ENCODE data around the gene SBSN. TPM values are rescaled to one million over a fixed set of nuclear protein-coding genes. Genes with fewer than 3 reads are reported as not detected.
"Not testable (repeated sequence)": the region's sequence is repeated elsewhere in the genome, so short reads cannot be mapped to it uniquely, and the experiment has no call there.

Gene SBSN
- total RNA-seq, 4 donors from 2014 or later, result not detected

- no peak for DNase-seq (ENCODE audit: extremely low spot score)
- 86% methylated on average over 3 of the region's 3 CpGs for WGBS
- H3K4me3 ChIP-seq, result no peak overlapping the region
- H3K36me3 ChIP-seq, result no peaks in the 10 kb centered on the region
- TF ChIP-seq POLR2A (IDR thresholded peaks at IDR 0.05; ENCODE audit: low read depth), result no peak
- no peak for TF ChIP-seq EP300 (IDR thresholded peaks at IDR 0.05)
- no peaks in the 10 kb centered on the region for H3K9me3 ChIP-seq
- H3K27ac ChIP-seq (replicated peaks in 1 of 4), result no peak overlapping the region
- peaks cover 0 to 38% (median 0%) of the 10 kb centered on the region in 4 donors for H3K27me3 ChIP-seq
- intact Hi-C loops (cut with DNase I), result no loop called here
- H3K4me1 ChIP-seq, result no peaks in the 10 kb centered on the region
These were observed 41.8 kb downstream of the SBSN start for GRCh38 chr19:35486268-35486708.

GRCh38 chr19:35484252-35485036 is 43.7 kb downstream of the SBSN start:
- TF ChIP-seq POLR2AphosphoS5 (IDR thresholded peaks at IDR 0.05) (no peak), POLR2A (IDR thresholded peaks at IDR 0.05; ENCODE audit: low read depth) (no peak), EP300 (IDR thresholded peaks at IDR 0.05) (no peak), CTCF (IDR thresholded peaks at IDR 0.05) (no peak)
- DNase-seq (ENCODE audit: extremely low spot score), result no peak
- Histone ChIP-seq H3K4me3 (no peak overlapping the region), H3K4me1 (no peaks in the 10 kb centered on the region), H3K27ac (replicated peaks in 1 of 4) (no peak overlapping the region), H3K9me3 (no peaks in the 10 kb centered on the region), H3K36me3 (no peaks in the 10 kb centered on the region), H3K27me3 (peaks cover 0 to 24% (median 0%) of the 10 kb centered on the region in 4 donors)
- intact Hi-C loops (cut with DNase I), result no loop called here
- 65% methylated on average over 7 of the region's 7 CpGs for WGBS

DNA sequence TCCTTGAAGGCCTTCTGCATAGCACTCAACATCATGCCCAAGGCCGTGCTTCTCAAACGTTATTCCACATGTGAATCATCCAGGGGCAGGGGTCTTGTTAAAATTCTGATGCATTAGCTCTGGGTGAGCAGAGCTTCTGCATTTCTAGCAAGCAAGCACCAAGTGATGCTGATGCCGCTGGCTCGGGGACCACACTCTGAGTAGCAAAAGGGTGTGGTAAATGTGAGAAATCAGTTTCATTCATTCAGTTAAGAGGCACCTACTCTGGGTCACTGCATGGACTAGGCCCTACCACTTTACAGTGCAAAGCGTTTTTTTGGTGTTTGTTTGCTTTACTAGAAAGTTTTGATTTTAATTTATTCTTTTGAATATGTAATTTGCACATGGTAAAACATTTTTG is 45.0 kb downstream of the SBSN start:
- no peak for DNase-seq (ENCODE audit: extremely low spot score)
- H3K27me3 ChIP-seq, result peaks cover 0 to 11% (median 0%) of the 10 kb centered on the region in 4 donors

GRCh38 chr19:35478794-35479677 is 49.1 kb downstream of the SBSN start:
- H3K36me3 ChIP-seq, result no peaks in the 10 kb centered on the region
- H3K27ac ChIP-seq (replicated peaks in 1 of 4), result no peak overlapping the region
- H3K9me3 ChIP-seq, result no peaks in the 10 kb centered on the region
- DNase-seq (ENCODE audit: extremely low spot score), result no peak
- intact Hi-C loops (cut with DNase I), result no loop called here
- peaks cover 0 to 12% (median 0%) of the 10 kb centered on the region in 4 donors for H3K27me3 ChIP-seq
- no peak for TF ChIP-seq POLR2AphosphoS5 (IDR thresholded peaks at IDR 0.05)
- TF ChIP-seq POLR2A (IDR thresholded peaks at IDR 0.05; ENCODE audit: low read depth), result no peak
- no peak for TF ChIP-seq EP300 (IDR thresholded peaks at IDR 0.05)
- TF ChIP-seq CTCF (IDR thresholded peaks at IDR 0.05), result no peak
- no peak overlapping the region for H3K4me3 ChIP-seq
- WGBS, result 79% methylated on average over 21 of the region's 21 CpGs
- no peaks in the 10 kb centered on the region for H3K4me1 ChIP-seq

More for the DNA sequence above, 45.0 kb downstream of the SBSN start:
- Histone ChIP-seq H3K36me3 (no peaks in the 10 kb centered on the region), H3K9me3 (no peaks in the 10 kb centered on the region), H3K4me3 (no peak overlapping the region), H3K27ac (replicated peaks in 1 of 4) (no peak overlapping the region), H3K4me1 (no peaks in the 10 kb centered on the region)
- TF ChIP-seq CTCF (IDR thresholded peaks at IDR 0.05) (no peak), POLR2A (IDR thresholded peaks at IDR 0.05; ENCODE audit: low read depth) (no peak), POLR2AphosphoS5 (IDR thresholded peaks at IDR 0.05) (no peak), EP300 (IDR thresholded peaks at IDR 0.05) (no peak)
- 71% methylated on average over 5 of the region's 5 CpGs for WGBS
- intact Hi-C loops (cut with DNase I), result no loop called here

DNA sequence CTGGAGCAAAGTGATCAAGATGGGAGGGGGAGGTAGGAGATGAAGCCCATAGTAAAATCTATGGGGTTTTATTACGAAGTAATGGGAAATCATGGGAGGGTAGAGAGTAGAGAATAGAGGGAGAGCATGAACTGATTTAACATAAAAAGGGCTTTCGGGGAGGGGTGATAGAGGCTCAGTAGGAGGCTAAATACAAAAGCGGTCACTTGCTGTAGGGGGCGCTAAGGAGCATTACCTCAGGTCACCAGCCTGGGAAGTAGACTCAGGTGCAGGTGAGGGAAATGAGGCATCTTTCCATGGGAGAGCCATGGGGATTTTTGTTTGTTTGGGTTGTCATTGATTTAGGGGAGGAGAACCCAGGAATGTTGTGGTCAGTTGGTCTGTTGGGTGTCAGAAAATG is 52.0 kb downstream of the SBSN start:
- Histone ChIP-seq H3K36me3 (no peaks in the 10 kb centered on the region), H3K27me3 (peaks cover 0 to 5% (median 0%) of the 10 kb centered on the region in 4 donors), H3K4me1 (no peaks in the 10 kb centered on the region), H3K9me3 (no peaks in the 10 kb centered on the region), H3K27ac (replicated peaks in 1 of 4) (no peak overlapping the region), H3K4me3 (no peak overlapping the region)
- 58% methylated on average over 4 of the region's 4 CpGs for WGBS
- no peak for TF ChIP-seq EP300 (IDR thresholded peaks at IDR 0.05)
- no peak for TF ChIP-seq CTCF (IDR thresholded peaks at IDR 0.05)
- no peak for TF ChIP-seq POLR2A (IDR thresholded peaks at IDR 0.05; ENCODE audit: low read depth)
- TF ChIP-seq POLR2AphosphoS5 (IDR thresholded peaks at IDR 0.05), result no peak
- DNase-seq (ENCODE audit: extremely low spot score), result no peak
- intact Hi-C loops (cut with DNase I), result no loop called here

DNA sequence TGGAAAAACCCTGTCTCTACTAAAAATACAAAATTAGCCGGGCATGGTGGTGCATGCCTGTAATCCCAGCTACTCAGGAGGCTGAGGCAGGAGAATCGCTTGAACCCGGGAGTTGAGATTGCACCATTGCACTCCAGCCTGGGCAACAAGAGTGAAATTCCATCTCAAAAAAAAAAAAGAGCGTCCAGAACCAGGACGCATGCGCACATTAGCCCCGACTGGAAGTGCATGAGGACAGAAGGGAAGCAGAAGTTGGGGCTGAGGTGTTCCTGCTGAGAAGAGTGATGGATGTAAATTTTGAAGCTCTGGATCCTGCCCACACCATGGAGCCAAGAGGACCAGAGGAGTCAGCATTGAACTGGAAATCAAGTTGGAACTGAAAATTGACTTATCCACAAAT is 53.5 kb downstream of the SBSN start:
- intact Hi-C loops (cut with DNase I); H3K4me3 ChIP-seq; H3K27ac ChIP-seq (replicated peaks in 1 of 4); H3K4me1 ChIP-seq; H3K9me3 ChIP-seq; DNase-seq (ENCODE audit: extremely low spot score); H3K27me3 ChIP-seq; H3K36me3 ChIP-seq: not testable (repeated sequence)
- WGBS, result 93% methylated on average over 7 of the region's 7 CpGs
